Caco-2 (cell line): ENCODE results near the gene CYP2C9. TPM values are rescaled to one million over a fixed set of nuclear protein-coding genes. Genes with fewer than 3 reads are reported as not detected.
"Not testable (repeated sequence)": the region's sequence is repeated elsewhere in the genome, so short reads cannot be mapped to it uniquely, and the experiment has no call there.

Experiments
- BruUV-seq: library from RNA; stranded (reverse); fragments of 400-500 nt; replicated peaks from 2 replicates; lab custom pipeline; 2021; lab: Mats Ljungman, UMichigan
- CTCF ChIA-PET: fragments of 300-600 bp; sonication (Branson Sonifier 250); formaldehyde crosslinking; loops from one replicate; lab custom pipeline; 2022; ENCODE audit warnings: antibody characterized with exemption; lab: Charles Lee
- POLR2A ChIA-PET: fragments of 300-600 bp; sonication (Branson Sonifier 250); formaldehyde crosslinking; loops from one replicate; lab custom pipeline; 2022; ENCODE audit warnings: antibody characterized with exemption; lab: Charles Lee
- DNase-seq, 2 experiments: peaks; one replicate each; pipeline versions ENCODE4 v3.0.0 to v3.0.0-alpha.2; 2020 to 2022
- H3K27me3 ChIP-seq: replicated peaks from 2 replicates; pipeline ENCODE4 v1.6.0; 2011; ENCODE audit warnings: low read length; ENCODE audit not compliant: control insufficient read depth, insufficient read depth
- H3K36me3 ChIP-seq: 2 replicates; pipeline ENCODE4 v1.5.1; 2011; ENCODE audit warnings: low read length; ENCODE audit not compliant: control insufficient read depth, insufficient read depth
- H3K4me1 ChIP-seq: fragments of 250-450 bp; sonication (Bioruptor Pico); 2 replicates; pipeline ENCODE4 v1.5.1; 2020; ENCODE audit warnings: mild to moderate bottlenecking
- H3K4me3 ChIP-seq: 2 replicates; pipeline ENCODE4 v1.5.1; 2011; ENCODE audit warnings: low read depth, mild to moderate bottlenecking, control low read depth, low read length
- H3K9me3 ChIP-seq: fragments of 250-450 bp; sonication (Bioruptor Pico); 2 replicates; pipeline ENCODE4 v1.5.1; 2020; ENCODE audit warnings: mild to moderate bottlenecking, moderate library complexity
- H3K27ac Mint-ChIP-seq: one replicate; pipeline ENCODE4 v1.8.0; 2022; ENCODE audit warnings: mixed read lengths; ENCODE audit not compliant: unreplicated experiment
- H3K27me3 Mint-ChIP-seq: one replicate; pipeline ENCODE4 v1.8.0; 2022; ENCODE audit warnings: mixed read lengths; ENCODE audit not compliant: insufficient read depth, unreplicated experiment
- H3K36me3 Mint-ChIP-seq: one replicate; pipeline ENCODE4 v1.8.0; 2022; ENCODE audit warnings: mild to moderate bottlenecking, mixed read lengths; ENCODE audit not compliant: insufficient read depth, unreplicated experiment
- H3K4me1 Mint-ChIP-seq: one replicate; pipeline ENCODE4 v1.8.0; 2022; ENCODE audit warnings: low read depth, mixed read lengths; ENCODE audit not compliant: unreplicated experiment
- H3K4me3 Mint-ChIP-seq: one replicate; pipeline ENCODE4 v1.8.0; 2022; ENCODE audit warnings: mild to moderate bottlenecking, moderate library complexity, mixed read lengths; ENCODE audit not compliant: unreplicated experiment
- H3K9me3 Mint-ChIP-seq: one replicate; pipeline ENCODE4 v1.8.0; 2022; ENCODE audit warnings: mixed read lengths; ENCODE audit not compliant: unreplicated experiment
- CTCF ChIP-seq, 2 experiments: fragments of 200-600 bp in 1 of 2; IDR thresholded peaks; 1 replicate in 1 of 2; 2 replicates in 1 of 2; pipeline versions ENCODE4 v1.5.1 to v1.8.0; 2011 to 2022; ENCODE audit warnings: antibody characterized with exemption in 1 of 2, control low read depth in 1 of 2, inconsistent platforms in 1 of 2, low read depth in 1 of 2, low read length in 1 of 2, mild to moderate bottlenecking in 1 of 2, moderate library complexity in 1 of 2; ENCODE audit not compliant: insufficient read depth in 1 of 2, severe bottlenecking in 1 of 2, unreplicated experiment in 1 of 2
- intact Hi-C: fragments of 100-400 bp; cut with micrococcal nuclease; formaldehyde crosslinking; loops from one replicate; pipeline ENCODE4 v1.10.0; 2022; ENCODE audit not compliant: unreplicated experiment
- total RNA-seq: library from RNA; stranded (reverse); gene quantifications from 2 replicates; pipeline ENCODE4 v1.2.3, GENCODE V29; 2022

Gene CYP2C9
- total RNA-seq, 1 experiment from 2014 or later: 1.4 TPM

GRCh38 chr10:94902080-94902479 lies 36.4 kb upstream of the CYP2C9 start:
- TF ChIP-seq CTCF (IDR thresholded peaks at IDR 0.05; ENCODE audit: insufficient read depth in 1 of 2, low read depth in 1 of 2, low read length in 1 of 2, severe bottlenecking in 1 of 2, unreplicated experiment in 1 of 2): no peak
- Histone ChIP-seq H3K4me1 (peaks cover 18% of the 10 kb centered on the region), H3K36me3 (no peaks in the 10 kb centered on the region), H3K27me3 (no peaks in the 10 kb centered on the region), H3K4me3 (no peak overlapping the region), H3K9me3 (peaks cover 5% of the 10 kb centered on the region)
- no peak overlapping the region for H3K27ac Mint-ChIP-seq
- no peaks in the 10 kb centered on the region for H3K27me3 Mint-ChIP-seq
- peaks cover 9% of the 10 kb centered on the region for H3K9me3 Mint-ChIP-seq
- POLR2A ChIA-PET: no interaction called here
- no peak for DNase-seq
- H3K4me1 Mint-ChIP-seq: peaks cover 8% of the 10 kb centered on the region
- H3K4me3 Mint-ChIP-seq: no peak overlapping the region
- intact Hi-C loops: loop anchor here (1.0 to 10.0 kb wide), 2 partner anchors 276 to 277 kb away; no protein-coding TSS in a partner anchor
- BruUV-seq: no TSS peak
- CTCF ChIA-PET: no interaction called here
- no peaks in the 10 kb centered on the region for H3K36me3 Mint-ChIP-seq

DNA sequence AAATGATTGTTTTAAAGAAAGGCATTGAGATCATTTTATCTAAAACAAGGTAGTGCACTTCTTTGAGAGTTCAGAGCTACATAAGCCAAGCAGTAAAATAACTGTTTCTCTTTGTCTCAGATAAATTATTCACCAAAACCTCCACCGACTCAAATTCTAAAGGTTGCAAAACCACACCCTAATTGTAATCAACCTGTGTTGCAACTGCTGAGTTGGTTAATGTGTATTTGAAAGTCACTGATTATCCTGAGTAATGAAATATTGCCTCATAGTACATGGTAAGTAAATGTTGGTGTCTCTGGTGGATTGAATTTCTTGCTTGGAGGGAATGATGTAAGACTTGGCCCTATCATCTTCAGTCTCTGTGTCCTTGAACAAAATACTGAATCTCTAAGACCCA lies 35.9 kb upstream of the CYP2C9 start:
- H3K27ac Mint-ChIP-seq: no peak overlapping the region
- no TSS peak for BruUV-seq
- Histone ChIP-seq H3K4me1 (peaks cover 18% of the 10 kb centered on the region), H3K9me3 (peaks cover 7% of the 10 kb centered on the region), H3K4me3 (no peak overlapping the region), H3K27me3 (no peaks in the 10 kb centered on the region), H3K36me3 (no peaks in the 10 kb centered on the region)
- TF ChIP-seq CTCF (IDR thresholded peaks at IDR 0.05; ENCODE audit: insufficient read depth in 1 of 2, low read depth in 1 of 2, low read length in 1 of 2, severe bottlenecking in 1 of 2, unreplicated experiment in 1 of 2): no peak
- H3K4me1 Mint-ChIP-seq: peaks cover 8% of the 10 kb centered on the region
- ChIA-PET POLR2A (no interaction called here), CTCF (no interaction called here)
- intact Hi-C loops: loop anchor here (1.0 to 10.0 kb wide), 2 partner anchors 276 to 278 kb away; no protein-coding TSS in a partner anchor
- H3K36me3 Mint-ChIP-seq: no peaks in the 10 kb centered on the region
- no peak overlapping the region for H3K4me3 Mint-ChIP-seq
- DNase-seq: peak in 1 of 2 experiments; percentile 63
- no peaks in the 10 kb centered on the region for H3K27me3 Mint-ChIP-seq
- peaks cover 4% of the 10 kb centered on the region for H3K9me3 Mint-ChIP-seq

GRCh38 chr10:94904506-94905148 lies 33.8 kb upstream of the CYP2C9 start:
- H3K4me3 ChIP-seq, H3K36me3 Mint-ChIP-seq, CTCF ChIA-PET, H3K4me1 Mint-ChIP-seq, H3K27me3 ChIP-seq, H3K27ac Mint-ChIP-seq, DNase-seq, BruUV-seq, H3K4me3 Mint-ChIP-seq, H3K9me3 Mint-ChIP-seq, POLR2A ChIA-PET, H3K27me3 Mint-ChIP-seq, H3K36me3 ChIP-seq: not testable (repeated sequence)
- intact Hi-C loops: loop anchor here (10.0 kb wide), 1 partner anchor 280 kb away; no protein-coding TSS in a partner anchor
- peaks cover 11% of the 10 kb centered on the region for H3K9me3 ChIP-seq
- peaks cover 18% of the 10 kb centered on the region for H3K4me1 ChIP-seq
